RWPE1 (cell line): ENCODE data around the gene C3orf52.

Experiments used
- CTCF ChIA-PET: fragments of 350-600 bp; sonication (Branson Sonifier 250); formaldehyde crosslinking; extraction: SDS; loops from one replicate; lab custom pipeline; 2021; lab: Yijun Ruan, JAX
- POLR2A ChIA-PET: fragments of 400-600 bp; formaldehyde crosslinking; extraction: SDS; loops from one replicate; lab custom pipeline; 2020; ENCODE audit warnings: antibody characterized with exemption; ENCODE audit not compliant: low non-redundant PET; lab: Yijun Ruan, JAX
- DNase-seq: peaks from one replicate; pipeline ENCODE4 v3.0.0; 2012; ENCODE audit warnings: low spot score
- H3K27ac ChIP-seq: fragments of 450-650 bp; 2 replicates; pipeline ENCODE4 v1.5.1; 2017
- TF ChIP-seq, protein P1 (sequence below): fragments of 450-650 bp; conservative IDR thresholded peaks from 2 replicates; pipeline ENCODE4 v1.5.1; 2017; ENCODE audit warnings: low read depth, mild to moderate bottlenecking

C3orf52 gene

DNA sequence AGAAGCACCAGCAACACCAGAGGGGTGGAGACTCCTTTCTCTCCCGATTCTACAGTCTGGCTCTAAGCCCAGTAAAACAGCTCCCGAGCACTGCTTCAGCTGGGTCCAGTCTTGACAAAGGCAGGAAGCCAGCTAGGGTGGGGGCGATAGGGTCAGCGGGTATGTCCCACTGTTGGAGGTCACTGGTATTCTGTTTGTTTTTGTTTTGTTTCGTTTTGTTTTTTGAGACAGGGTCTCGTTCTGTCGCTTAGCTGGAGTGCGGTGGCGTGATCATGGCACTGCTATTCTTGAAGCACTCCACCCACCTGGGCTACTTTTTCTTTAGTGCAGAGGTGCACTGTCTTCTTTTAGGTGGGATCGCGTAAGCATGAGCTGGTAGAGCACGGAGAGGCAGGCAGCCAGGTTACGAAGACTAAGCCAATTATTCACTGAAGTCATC lies 30.6 kb downstream of the C3orf52 start:
- H3K27ac ChIP-seq: no peak overlapping the region
- CTCF ChIA-PET: no interaction called here
- TF ChIP-seq, protein P1, sequence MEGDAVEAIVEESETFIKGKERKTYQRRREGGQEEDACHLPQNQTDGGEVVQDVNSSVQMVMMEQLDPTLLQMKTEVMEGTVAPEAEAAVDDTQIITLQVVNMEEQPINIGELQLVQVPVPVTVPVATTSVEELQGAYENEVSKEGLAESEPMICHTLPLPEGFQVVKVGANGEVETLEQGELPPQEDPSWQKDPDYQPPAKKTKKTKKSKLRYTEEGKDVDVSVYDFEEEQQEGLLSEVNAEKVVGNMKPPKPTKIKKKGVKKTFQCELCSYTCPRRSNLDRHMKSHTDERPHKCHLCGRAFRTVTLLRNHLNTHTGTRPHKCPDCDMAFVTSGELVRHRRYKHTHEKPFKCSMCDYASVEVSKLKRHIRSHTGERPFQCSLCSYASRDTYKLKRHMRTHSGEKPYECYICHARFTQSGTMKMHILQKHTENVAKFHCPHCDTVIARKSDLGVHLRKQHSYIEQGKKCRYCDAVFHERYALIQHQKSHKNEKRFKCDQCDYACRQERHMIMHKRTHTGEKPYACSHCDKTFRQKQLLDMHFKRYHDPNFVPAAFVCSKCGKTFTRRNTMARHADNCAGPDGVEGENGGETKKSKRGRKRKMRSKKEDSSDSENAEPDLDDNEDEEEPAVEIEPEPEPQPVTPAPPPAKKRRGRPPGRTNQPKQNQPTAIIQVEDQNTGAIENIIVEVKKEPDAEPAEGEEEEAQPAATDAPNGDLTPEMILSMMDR: no peak
- POLR2A ChIA-PET: no interaction called here
- no peak for DNase-seq

DNA sequence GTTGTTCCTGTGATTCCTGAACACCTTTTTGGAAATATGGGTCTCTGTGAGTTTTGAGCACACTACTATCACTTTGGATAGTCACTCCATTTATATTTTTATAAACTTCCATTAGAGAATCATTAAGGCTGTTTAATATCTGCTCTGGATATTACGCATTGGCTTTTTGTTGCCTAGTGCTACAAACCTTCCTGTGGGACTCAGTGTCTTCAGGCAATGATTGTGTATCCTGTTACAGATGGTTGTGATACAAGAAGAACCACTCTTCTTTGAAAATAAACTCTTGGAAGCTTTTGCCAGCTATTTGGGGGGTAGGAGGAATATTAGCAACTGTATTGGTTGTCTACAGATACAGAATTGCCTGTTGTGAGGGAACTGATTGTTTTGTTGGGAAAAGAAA lies 31.2 kb downstream of the C3orf52 start:
- POLR2A ChIA-PET: no interaction called here
- no peak for DNase-seq
- CTCF ChIA-PET: interaction anchor here (1.0 kb wide), 1 partner anchor 128 kb away, joined by 3 read pairs; no protein-coding TSS in a partner anchor
- TF ChIP-seq, protein P1: no peak
- no peak overlapping the region for H3K27ac ChIP-seq

DNA sequence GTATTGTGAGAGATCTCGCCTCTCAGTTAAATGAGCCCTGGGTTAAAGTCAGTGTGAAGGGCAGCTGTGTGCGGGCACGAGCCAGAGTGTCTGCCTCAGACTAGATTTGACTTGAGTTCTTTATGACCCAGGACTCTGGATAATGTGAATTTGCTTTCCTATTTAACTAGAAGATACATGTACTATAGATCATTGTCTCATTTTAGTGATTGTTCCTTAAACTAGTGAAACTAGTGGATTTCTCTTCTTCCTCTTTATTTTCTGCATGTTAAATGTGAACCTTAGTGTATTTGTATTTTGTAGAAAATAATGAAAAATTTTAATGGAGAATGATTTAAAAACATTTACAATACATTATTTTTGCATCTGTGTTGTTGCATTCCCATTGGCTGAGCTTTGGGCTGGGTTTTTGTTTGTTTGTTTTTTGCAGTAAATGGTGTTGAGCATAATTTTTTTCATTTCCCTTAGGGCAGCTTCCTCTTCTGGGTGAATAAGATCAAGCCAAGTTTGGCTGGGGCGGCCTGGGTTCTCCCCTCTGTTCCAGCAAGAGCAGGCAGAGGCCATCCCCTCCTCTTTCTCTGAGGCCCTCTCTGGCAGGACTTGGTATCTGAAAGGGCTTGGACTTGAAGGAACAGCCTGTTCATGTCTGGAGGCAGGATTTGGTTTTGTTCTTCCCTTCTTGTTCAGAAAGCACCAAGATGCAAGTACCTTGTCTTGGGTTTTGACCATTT lies 31.8 kb downstream of the C3orf52 start:
- no peak for DNase-seq
- TF ChIP-seq, protein P1: no peak
- POLR2A ChIA-PET: no interaction called here
- CTCF ChIA-PET: interaction anchor here (1.0 kb wide), 1 partner anchor 129 kb away, joined by 3 read pairs; no protein-coding TSS in a partner anchor
- no peak overlapping the region for H3K27ac ChIP-seq

DNA sequence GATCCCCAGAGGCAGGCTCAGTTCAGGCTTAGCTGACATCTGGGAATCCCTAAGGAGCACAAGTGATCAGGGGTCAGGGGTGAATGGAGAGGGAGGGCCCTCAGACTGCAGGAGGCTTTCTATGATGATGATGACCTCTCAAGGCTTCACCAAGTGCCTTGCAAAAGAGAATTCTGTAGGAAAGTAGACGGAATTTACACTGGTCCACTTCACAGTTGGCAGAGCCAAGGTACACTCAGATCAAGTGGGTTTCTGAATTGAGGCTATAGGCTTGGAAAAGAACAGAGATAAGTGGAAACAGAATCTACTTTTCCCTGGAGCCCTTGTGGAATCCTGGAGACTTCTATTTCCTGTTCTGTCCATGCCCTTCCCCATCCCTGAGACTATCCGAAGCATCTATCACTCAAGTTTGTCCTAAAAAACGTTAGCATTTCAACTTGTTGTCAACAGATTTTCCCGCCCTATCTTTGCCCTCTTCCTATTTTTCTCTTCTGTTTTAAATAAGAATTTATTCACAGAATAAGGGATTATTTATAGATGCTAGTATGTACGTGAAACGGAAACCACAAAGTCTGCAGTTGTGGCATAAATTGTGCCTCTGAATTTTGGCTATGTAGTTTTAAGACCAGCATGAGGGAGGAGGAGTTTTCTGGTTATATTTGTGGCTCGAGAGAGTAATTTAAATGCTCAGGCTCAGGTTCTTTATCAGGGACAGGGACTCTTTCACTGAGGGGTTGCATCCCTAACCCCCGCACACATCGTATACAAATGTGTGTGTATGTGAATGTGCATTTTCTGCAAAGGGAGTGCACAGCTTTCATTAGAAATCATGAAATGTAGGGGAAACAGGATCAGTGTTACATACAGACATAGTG lies 34.0 kb downstream of the C3orf52 start:
- ChIA-PET POLR2A (no interaction called here), CTCF (no interaction called here)
- TF ChIP-seq, protein P1: no peak
- H3K27ac ChIP-seq: no peak overlapping the region
- DNase-seq: no peak

DNA sequence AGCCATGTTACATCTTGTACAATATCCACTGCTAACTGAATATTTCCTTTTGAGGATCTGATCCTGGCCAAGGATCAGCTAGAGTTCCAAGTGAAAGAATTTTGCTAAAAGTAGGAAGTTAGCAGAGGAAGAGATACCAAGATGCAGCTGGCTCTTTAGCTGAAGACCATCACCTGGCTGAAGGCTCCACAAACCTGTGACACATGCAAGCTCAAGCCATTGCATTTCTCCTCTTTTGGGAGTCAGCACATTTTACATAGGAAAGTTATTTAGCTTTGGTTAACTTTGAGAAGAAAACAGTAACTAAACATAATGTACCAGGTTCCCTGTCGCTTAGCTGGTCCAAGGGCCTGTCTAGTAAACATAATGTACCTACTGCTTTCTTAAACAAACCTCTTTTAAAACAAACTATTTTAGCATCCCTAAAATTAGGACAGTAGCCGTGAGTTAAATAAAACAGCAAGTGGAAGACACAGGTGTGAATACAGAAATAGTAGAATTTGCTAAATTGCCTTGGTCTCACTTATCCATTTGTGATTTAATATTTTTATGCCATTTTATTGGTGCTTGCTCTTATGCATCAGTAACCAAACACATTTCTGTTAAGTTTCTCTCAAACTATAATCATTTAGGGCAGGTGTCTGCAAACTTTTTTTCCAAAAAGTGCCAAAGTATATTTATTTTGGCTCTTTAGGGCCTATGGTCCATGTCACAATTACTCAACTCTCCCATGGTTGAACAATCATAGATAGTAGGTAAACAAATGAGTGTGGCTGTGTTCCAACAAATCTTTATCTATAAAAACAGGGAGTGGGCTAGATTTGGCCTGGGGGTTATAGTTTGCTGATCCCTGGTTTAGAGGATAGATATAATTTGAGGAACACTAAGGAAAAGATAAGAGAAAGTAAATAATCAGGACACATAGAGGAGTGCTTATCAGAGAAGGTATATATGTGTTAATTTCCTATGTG lies 35.7 kb downstream of the C3orf52 start:
- DNase-seq: no peak
- TF ChIP-seq, protein P1: no peak
- POLR2A ChIA-PET: no interaction called here
- CTCF ChIA-PET: no interaction called here
- H3K27ac ChIP-seq: no peak overlapping the region

DNA sequence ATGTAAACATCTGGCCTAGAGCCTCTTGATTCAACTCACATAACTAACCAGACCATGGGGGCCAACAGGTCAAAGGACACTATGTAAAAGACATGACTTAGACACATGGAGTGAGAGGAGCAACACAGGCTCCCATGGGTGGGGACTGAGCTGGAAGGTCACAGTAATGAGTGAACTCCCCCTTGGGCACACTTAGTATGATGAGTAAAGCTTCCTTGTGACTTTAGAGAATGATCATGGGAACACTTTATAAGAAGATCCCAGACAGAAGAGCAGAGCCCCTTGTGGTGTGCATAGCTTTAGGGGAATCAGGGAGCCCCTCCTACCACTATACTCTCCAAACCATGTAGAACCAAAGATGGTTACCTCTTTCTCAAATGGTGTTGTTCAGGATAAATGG lies 36.7 kb downstream of the C3orf52 start:
- TF ChIP-seq, protein P1: no peak
- CTCF ChIA-PET: no interaction called here
- DNase-seq: no peak
- H3K27ac ChIP-seq: no peak overlapping the region
- POLR2A ChIA-PET: no interaction called here
